ENCODE results near the gene PPP1R16B. TPM values are rescaled to one million over a fixed set of nuclear protein-coding genes. Genes with fewer than 3 reads are reported as not detected.

PPP1R16B gene
- total and polyA plus RNA-seq, 2 of the 8 experiments (the other 6 are each of a cell fraction or from before 2014, with no cell fraction given): 2.6 to 8.9 TPM

DNA sequence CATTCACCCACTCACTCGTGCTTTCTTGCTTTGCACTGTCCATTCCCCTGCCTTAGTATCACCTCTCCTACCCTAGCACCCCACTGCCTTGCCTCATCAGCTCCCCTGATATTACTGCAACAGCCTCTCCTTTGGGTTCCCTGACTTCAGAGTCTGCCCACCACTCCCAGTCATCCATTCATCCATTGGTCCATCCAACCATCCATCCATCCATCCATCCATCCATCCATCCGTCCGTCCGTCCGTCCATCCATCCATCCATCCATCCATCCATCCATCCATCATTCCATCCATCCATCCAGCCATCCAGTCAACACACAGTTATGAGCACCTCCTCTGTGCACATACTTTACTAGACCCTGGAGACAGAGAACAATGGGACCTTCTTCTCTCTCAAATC, 97.8 kb downstream of the PPP1R16B start (continued):
- TF ChIP-seq TAF7 (optimal IDR thresholded peaks at IDR 0.05; ENCODE audit: borderline replicate concordance, low read depth, low read length) (no peak), SAP30 (IDR thresholded peaks at IDR 0.05; ENCODE audit: insufficient read depth, insufficient replicate concordance, low read length) (no peak), KDM1A (IDR thresholded peaks at IDR 0.05; ENCODE audit: borderline replicate concordance, low read length) (no peak), KDM4A (IDR thresholded peaks at IDR 0.05; ENCODE audit: low read depth, low read length, severe bottlenecking) (no peak), RXRA (IDR thresholded peaks at IDR 0.05; ENCODE audit: insufficient read depth, low read depth, low read length) (no peak)
- TF ChIP-seq, protein P1, sequence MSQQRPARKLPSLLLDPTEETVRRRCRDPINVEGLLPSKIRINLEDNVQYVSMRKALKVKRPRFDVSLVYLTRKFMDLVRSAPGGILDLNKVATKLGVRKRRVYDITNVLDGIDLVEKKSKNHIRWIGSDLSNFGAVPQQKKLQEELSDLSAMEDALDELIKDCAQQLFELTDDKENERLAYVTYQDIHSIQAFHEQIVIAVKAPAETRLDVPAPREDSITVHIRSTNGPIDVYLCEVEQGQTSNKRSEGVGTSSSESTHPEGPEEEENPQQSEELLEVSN (IDR thresholded peaks at IDR 0.05): no peak
